Femur (tissue), 1 donor: ENCODE measurements around the gene PKD2L2.
"Not testable (repeated sequence)": the region's sequence is repeated elsewhere in the genome, so short reads cannot be mapped to it uniquely, and the experiment has no call there.

ENCODE experiments used
- DNase-seq: peaks from one replicate; pipeline ENCODE4 v3.0.0-alpha.2; 2017

PKD2L2 gene

GRCh38 chr5:137888863-137889759 lies at the start of gene PKD2L2:
Gene PKD2L2, plus strand, starts transcription at chr5:137889457. Its CDS starts 35 bp downstream, at chr5:137889492.
- peak; percentile 91 for DNase-seq

GRCh38 chr5:137842296-137842695 lies 47.0 kb upstream of the PKD2L2 start:
- DNase-seq, result no peak

GRCh38 chr5:137843676-137844299 lies 45.5 kb upstream of the PKD2L2 start:
- no peak for DNase-seq

GRCh38 chr5:137845472-137845871 lies 43.8 kb upstream of the PKD2L2 start:
- DNase-seq, result no peak

- DNase-seq, result no peak
Measured at GRCh38 chr5:137847687-137848086, 41.6 kb upstream of the PKD2L2 start.

- DNase-seq, result not testable (repeated sequence)
Measured at GRCh38 chr5:137853165-137853564, 36.1 kb upstream of the PKD2L2 start.

- DNase-seq, result no peak
Measured at GRCh38 chr5:137856201-137856600, 33.1 kb upstream of the PKD2L2 start.

- DNase-seq, result no peak
Measured at GRCh38 chr5:137856916-137857862, 32.1 kb upstream of the PKD2L2 start.

- no peak for DNase-seq
Measured at GRCh38 chr5:137858223-137858916, 30.9 kb upstream of the PKD2L2 start.

- DNase-seq, result no peak
Measured at GRCh38 chr5:137858954-137859353, 30.3 kb upstream of the PKD2L2 start.

GRCh38 chr5:137862251-137862650 lies 27.0 kb upstream of the PKD2L2 start:
- DNase-seq, result no peak

- DNase-seq, result not testable (repeated sequence)
Measured at GRCh38 chr5:137863653-137864052, 25.6 kb upstream of the PKD2L2 start.

- DNase-seq, result no peak
Measured at GRCh38 chr5:137866541-137867388, 22.5 kb upstream of the PKD2L2 start.

GRCh38 chr5:137867664-137868063 lies 21.6 kb upstream of the PKD2L2 start, which contains the start of gene MYOT:
Gene MYOT, plus strand, starts transcription at chr5:137867860. Its CDS starts 2,792 bp downstream, at chr5:137870652.
- no peak for DNase-seq

- DNase-seq, result no peak
Measured at GRCh38 chr5:137870647-137871339, 18.5 kb upstream of the PKD2L2 start.

- no peak for DNase-seq
Measured at GRCh38 chr5:137871571-137871970, 17.7 kb upstream of the PKD2L2 start.

- DNase-seq, result no peak
Measured at GRCh38 chr5:137872466-137872865, 16.8 kb upstream of the PKD2L2 start.

GRCh38 chr5:137876101-137876500 lies 13.2 kb upstream of the PKD2L2 start:
- DNase-seq, result no peak

- no peak for DNase-seq
Measured at GRCh38 chr5:137880313-137880712, 8.9 kb upstream of the PKD2L2 start.

- no peak for DNase-seq
Measured at GRCh38 chr5:137887831-137888230, 1.4 kb upstream of the PKD2L2 start.

GRCh38 chr5:137888466-137888862 lies 793 bp upstream of the PKD2L2 start:
- no peak for DNase-seq
